HG03045 (cell line): Measurements from ENCODE around the gene ZNF609.

Experiments
- ATAC-seq: cut with Tn5 transposase; IDR thresholded peaks from one replicate; pipeline ENCODE4 v1.9.1; 2021; ENCODE audit warnings: mild to moderate bottlenecking, moderate library complexity; ENCODE audit not compliant: unreplicated experiment

ZNF609 gene

GRCh38 chr15:64535460-64536243, 75.3 kb downstream of the ZNF609 start:
- no peak for ATAC-seq

GRCh38 chr15:64536244-64536836, 76.0 kb downstream of the ZNF609 start:
- no peak for ATAC-seq

- no peak for ATAC-seq
Observed at GRCh38 chr15:64542091-64542490, 81.7 kb downstream of the ZNF609 start.

- ATAC-seq: no peak
Observed at GRCh38 chr15:64544450-64544849, 84.1 kb downstream of the ZNF609 start.

GRCh38 chr15:64547275-64547674, 86.9 kb downstream of the ZNF609 start:
- ATAC-seq: no peak

- no peak for ATAC-seq
Observed at GRCh38 chr15:64548235-64548634, 87.9 kb downstream of the ZNF609 start.

- no peak for ATAC-seq
Observed at GRCh38 chr15:64549860-64550259, 89.5 kb downstream of the ZNF609 start.

GRCh38 chr15:64552281-64552948, 92.0 kb downstream of the ZNF609 start:
- no peak for ATAC-seq

- ATAC-seq: no peak
Observed at GRCh38 chr15:64558460-64559179, 98.2 kb downstream of the ZNF609 start.

GRCh38 chr15:64559243-64559642, 98.9 kb downstream of the ZNF609 start:
- no peak for ATAC-seq

- ATAC-seq: no peak
Observed at GRCh38 chr15:64560501-64560900, 100.1 kb downstream of the ZNF609 start.

- ATAC-seq: no peak
Observed at GRCh38 chr15:64560998-64561397, 100.6 kb downstream of the ZNF609 start.

- no peak for ATAC-seq
Observed at GRCh38 chr15:64562003-64562640, 101.7 kb downstream of the ZNF609 start.

GRCh38 chr15:64566102-64566501, 105.7 kb downstream of the ZNF609 start:
- ATAC-seq: no peak

- ATAC-seq: no peak
Observed at GRCh38 chr15:64566629-64567427, 106.5 kb downstream of the ZNF609 start.

GRCh38 chr15:64568765-64569164, 108.4 kb downstream of the ZNF609 start:
- ATAC-seq: no peak

GRCh38 chr15:64571857-64572291, 111.5 kb downstream of the ZNF609 start:
- peak; percentile 56 for ATAC-seq

- ATAC-seq: no peak
Observed at GRCh38 chr15:64572856-64573255, 112.5 kb downstream of the ZNF609 start.

GRCh38 chr15:64574301-64575017, 114.1 kb downstream of the ZNF609 start:
- no peak for ATAC-seq
